ENCODE data around the gene DNAJC1. TPM values are rescaled to one million over a fixed set of nuclear protein-coding genes. Genes with fewer than 3 reads are reported as not detected.
A peak's percentile ranks its signal among the peaks of the same experiment; 100 is the strongest.

DNAJC1 gene
- polyA plus RNA-seq, 4 donors = 20.6 to 30.0 (median 26.4) TPM

- H3K4me1 ChIP-seq (ENCODE audit: control insufficient read depth in 3 of 3, insufficient read depth in 2 of 3, low read depth in 1 of 3, low read length in 2 of 3) = peaks cover 0 to 7% (median 0%) of the 10 kb centered on the region in 3 donors
- no peak overlapping the region for H3K4me3 ChIP-seq (ENCODE audit: low read depth in 1 of 3, low read length in 3 of 3)
- H3K27ac ChIP-seq (ENCODE audit: low read depth in 1 of 3, low read length in 2 of 3) = no peak overlapping the region
- H3K9me3 ChIP-seq (ENCODE audit: control insufficient read depth in 2 of 2, insufficient read depth in 1 of 2, low read depth in 1 of 2, low read length in 1 of 2) = no peaks in the 10 kb centered on the region
- DNase-seq (peak; percentile 23 to 45), FAIRE-seq (no peak)
- no peaks in the 10 kb centered on the region for H3K27me3 ChIP-seq (ENCODE audit: control insufficient read depth in 3 of 3, insufficient read depth in 3 of 3, low read length in 3 of 3)
- 30 to 63% (median 51%) methylated on average over 24 to 26 of the region's 26 CpGs for WGBS, 3 donors
- H3K36me3 ChIP-seq (ENCODE audit: control insufficient read depth in 3 of 3, insufficient read depth in 2 of 3, low read depth in 1 of 3, low read length in 3 of 3) = peaks cover 0 to 25% (median 0%) of the 10 kb centered on the region in 3 donors
These were observed 251.9 kb downstream of the DNAJC1 start for GRCh38 chr10:21751341-21752310.

GRCh38 chr10:21750424-21750823 is 253.1 kb downstream of the DNAJC1 start:
- Histone ChIP-seq H3K9me3 (ENCODE audit: control insufficient read depth in 2 of 2, insufficient read depth in 1 of 2, low read depth in 1 of 2, low read length in 1 of 2) (no peaks in the 10 kb centered on the region), H3K27me3 (ENCODE audit: control insufficient read depth in 3 of 3, insufficient read depth in 3 of 3, low read length in 3 of 3) (no peaks in the 10 kb centered on the region), H3K4me3 (ENCODE audit: low read depth in 1 of 3, low read length in 3 of 3) (no peak overlapping the region), H3K36me3 (ENCODE audit: control insufficient read depth in 3 of 3, insufficient read depth in 2 of 3, low read depth in 1 of 3, low read length in 3 of 3) (peaks cover 0 to 23% (median 0%) of the 10 kb centered on the region in 3 donors), H3K4me1 (ENCODE audit: control insufficient read depth in 3 of 3, insufficient read depth in 2 of 3, low read depth in 1 of 3, low read length in 2 of 3) (peaks cover 0 to 7% (median 0%) of the 10 kb centered on the region in 3 donors), H3K27ac (ENCODE audit: low read depth in 1 of 3, low read length in 2 of 3) (no peak overlapping the region)
- DNase-seq (no peak), FAIRE-seq (no peak)
- WGBS, 3 donors = 93 to 96% (median 94%) methylated on average over 12 of the region's 12 CpGs

GRCh38 chr10:21749788-21750187 is 253.7 kb downstream of the DNAJC1 start:
- H3K27ac ChIP-seq (ENCODE audit: low read depth in 1 of 3, low read length in 2 of 3) = no peak overlapping the region
- H3K27me3 ChIP-seq (ENCODE audit: control insufficient read depth in 3 of 3, insufficient read depth in 3 of 3, low read length in 3 of 3) = no peaks in the 10 kb centered on the region
- H3K4me3 ChIP-seq (ENCODE audit: low read depth in 1 of 3, low read length in 3 of 3) = no peak overlapping the region
- H3K4me1 ChIP-seq (ENCODE audit: control insufficient read depth in 3 of 3, insufficient read depth in 2 of 3, low read depth in 1 of 3, low read length in 2 of 3) = peaks cover 0 to 7% (median 0%) of the 10 kb centered on the region in 3 donors
- H3K9me3 ChIP-seq (ENCODE audit: control insufficient read depth in 2 of 2, insufficient read depth in 1 of 2, low read depth in 1 of 2, low read length in 1 of 2) = no peaks in the 10 kb centered on the region
- H3K36me3 ChIP-seq (ENCODE audit: control insufficient read depth in 3 of 3, insufficient read depth in 2 of 3, low read depth in 1 of 3, low read length in 3 of 3) = peaks cover under 1 to 22% (median under 1%) of the 10 kb centered on the region in 3 donors
- no peak for DNase-seq
- no peak for FAIRE-seq
- 55 to 68% (median 63%) methylated on average over 3 of the region's 3 CpGs for WGBS, 3 donors

GRCh38 chr10:21747809-21748208 is 255.7 kb downstream of the DNAJC1 start:
- FAIRE-seq = no peak
- no peaks in the 10 kb centered on the region for H3K9me3 ChIP-seq (ENCODE audit: control insufficient read depth in 2 of 2, insufficient read depth in 1 of 2, low read depth in 1 of 2, low read length in 1 of 2)

DNA sequence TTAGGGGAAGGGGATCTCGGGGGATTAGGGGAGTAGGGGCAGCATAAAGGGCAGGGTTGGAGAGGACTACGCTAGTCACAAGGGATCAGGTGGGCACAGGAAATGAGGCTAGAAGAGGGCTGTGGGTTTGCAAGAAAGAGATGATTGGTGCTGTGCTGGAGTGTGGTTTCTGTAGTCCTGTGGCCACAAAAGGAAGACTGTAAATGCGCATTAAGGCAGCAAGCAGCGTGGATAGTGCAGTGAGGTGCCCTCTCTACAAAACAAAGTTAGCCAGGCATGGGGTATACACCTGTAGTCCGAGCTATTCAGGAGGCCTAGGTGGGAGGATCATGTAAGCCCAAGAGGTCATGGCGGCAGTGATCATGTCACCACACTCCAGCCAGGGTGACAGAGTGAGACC is 257.4 kb downstream of the DNAJC1 start:
- H3K4me1 ChIP-seq (ENCODE audit: control insufficient read depth in 3 of 3, insufficient read depth in 2 of 3, low read depth in 1 of 3, low read length in 2 of 3) = no peaks in the 10 kb centered on the region
- 80 to 91% (median 83%) methylated on average over 6 of the region's 6 CpGs for WGBS, 3 donors
- DNase-seq (peak in 1 of 2 donors; percentile 45), FAIRE-seq (no peak)
- peaks cover 5 to 17% (median 12%) of the 10 kb centered on the region in 3 donors for H3K36me3 ChIP-seq (ENCODE audit: control insufficient read depth in 3 of 3, insufficient read depth in 2 of 3, low read depth in 1 of 3, low read length in 3 of 3)
- peak overlapping the region in 1 of 3 donors; percentile 45 for H3K27ac ChIP-seq (ENCODE audit: low read depth in 1 of 3, low read length in 2 of 3)
- no peak overlapping the region for H3K4me3 ChIP-seq (ENCODE audit: low read depth in 1 of 3, low read length in 3 of 3)
- H3K27me3 ChIP-seq (ENCODE audit: control insufficient read depth in 3 of 3, insufficient read depth in 3 of 3, low read length in 3 of 3) = no peaks in the 10 kb centered on the region
- no peaks in the 10 kb centered on the region for H3K9me3 ChIP-seq (ENCODE audit: control insufficient read depth in 2 of 2, insufficient read depth in 1 of 2, low read depth in 1 of 2, low read length in 1 of 2)

More at GRCh38 chr10:21747809-21748208, 255.7 kb downstream of the DNAJC1 start:
- Histone ChIP-seq H3K27me3 (ENCODE audit: control insufficient read depth in 3 of 3, insufficient read depth in 3 of 3, low read length in 3 of 3) (no peaks in the 10 kb centered on the region), H3K4me3 (ENCODE audit: low read depth in 1 of 3, low read length in 3 of 3) (no peak overlapping the region), H3K27ac (ENCODE audit: low read depth in 1 of 3, low read length in 2 of 3) (no peak overlapping the region), H3K36me3 (ENCODE audit: control insufficient read depth in 3 of 3, insufficient read depth in 2 of 3, low read depth in 1 of 3, low read length in 3 of 3) (peaks cover 2 to 15% (median 9%) of the 10 kb centered on the region in 3 donors), H3K4me1 (ENCODE audit: control insufficient read depth in 3 of 3, insufficient read depth in 2 of 3, low read depth in 1 of 3, low read length in 2 of 3) (peaks cover 0 to 7% (median 0%) of the 10 kb centered on the region in 3 donors)
- whole genome bisulfite sequencing, 3 donors = 87 to 94% (median 88%) methylated on average over 4 of the region's 4 CpGs
- no peak for DNase-seq

- FAIRE-seq (no peak), DNase-seq (no peak)
- no peaks in the 10 kb centered on the region for H3K27me3 ChIP-seq (ENCODE audit: control insufficient read depth in 3 of 3, insufficient read depth in 3 of 3, low read length in 3 of 3)
- H3K4me3 ChIP-seq (ENCODE audit: low read depth in 1 of 3, low read length in 3 of 3) = no peak overlapping the region
- H3K27ac ChIP-seq (ENCODE audit: low read depth in 1 of 3, low read length in 2 of 3) = no peak overlapping the region
- H3K4me1 ChIP-seq (ENCODE audit: control insufficient read depth in 3 of 3, insufficient read depth in 2 of 3, low read depth in 1 of 3, low read length in 2 of 3) = no peaks in the 10 kb centered on the region
- peaks cover 5 to 17% (median 12%) of the 10 kb centered on the region in 3 donors for H3K36me3 ChIP-seq (ENCODE audit: control insufficient read depth in 3 of 3, insufficient read depth in 2 of 3, low read depth in 1 of 3, low read length in 3 of 3)
- H3K9me3 ChIP-seq (ENCODE audit: control insufficient read depth in 2 of 2, insufficient read depth in 1 of 2, low read depth in 1 of 2, low read length in 1 of 2) = no peaks in the 10 kb centered on the region
- WGBS, 3 donors = 86 to 91% (median 88%) methylated on average over 11 of the region's 11 CpGs
These were observed 259.3 kb downstream of the DNAJC1 start for GRCh38 chr10:21744223-21744622.

DNA sequence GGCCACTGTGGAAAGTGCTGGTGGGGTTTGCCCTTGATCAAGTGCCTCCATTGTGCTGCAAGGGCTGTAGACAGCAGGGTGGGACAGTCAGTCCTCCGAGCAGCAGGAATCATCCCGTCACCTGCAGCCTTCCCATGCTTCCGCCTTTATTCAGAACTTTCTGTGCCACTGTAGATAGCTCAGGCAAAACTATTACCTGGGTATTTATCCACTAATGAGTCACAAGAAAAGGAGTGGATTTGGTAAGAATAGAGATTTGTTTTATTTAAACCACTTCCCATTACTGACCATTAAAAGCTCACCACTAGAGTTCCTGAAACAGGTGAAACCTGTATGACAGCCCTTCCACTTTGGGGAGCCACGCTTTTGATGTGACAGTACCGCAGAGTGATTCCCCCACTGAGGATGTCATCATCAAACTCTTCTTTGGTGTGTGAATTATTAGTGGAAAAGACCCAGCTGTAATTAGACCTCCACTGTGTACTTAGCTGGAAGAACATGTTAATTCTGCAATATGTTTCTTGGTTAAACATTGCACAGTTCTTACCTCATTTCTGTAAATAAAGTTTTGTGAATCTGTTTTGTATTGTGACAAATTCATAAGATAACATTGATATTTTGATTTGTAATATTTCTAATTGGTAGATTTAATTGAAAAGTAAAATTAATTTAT is 260.7 kb downstream of the DNAJC1 start:
- FAIRE-seq = no peak
- WGBS, 3 donors = 94 to 97% (median 96%) methylated on average over 5 of the region's 5 CpGs

DNA sequence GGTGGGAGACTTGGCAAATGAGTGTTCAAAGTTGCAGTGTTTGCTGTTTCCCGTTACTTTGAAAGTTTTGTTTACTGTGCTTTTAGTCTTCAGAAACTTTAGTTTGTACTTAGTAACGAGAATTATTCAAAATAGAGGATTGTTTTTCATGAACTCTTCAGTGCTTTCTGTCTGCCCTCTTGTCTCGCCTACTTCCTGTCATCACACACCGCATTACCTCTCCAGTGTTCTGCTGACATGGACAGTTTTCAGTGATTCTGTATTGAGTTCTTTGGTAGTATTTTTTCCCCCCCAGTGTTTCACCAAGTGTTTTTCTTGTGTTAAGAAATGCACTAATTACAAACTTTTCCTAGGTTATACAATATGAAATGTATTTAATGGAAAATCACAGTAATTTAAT is 262.5 kb downstream of the DNAJC1 start:
- WGBS, 3 donors = 62 to 87% (median 63%) methylated on average over 4 of the region's 4 CpGs
- peak in 1 of 2 donors; percentile 47 for DNase-seq
- no peaks in the 10 kb centered on the region for H3K9me3 ChIP-seq (ENCODE audit: control insufficient read depth in 2 of 2, insufficient read depth in 1 of 2, low read depth in 1 of 2, low read length in 1 of 2)
- no peaks in the 10 kb centered on the region for H3K27me3 ChIP-seq (ENCODE audit: control insufficient read depth in 3 of 3, insufficient read depth in 3 of 3, low read length in 3 of 3)
- no peak overlapping the region for H3K4me3 ChIP-seq (ENCODE audit: low read depth in 1 of 3, low read length in 3 of 3)
- peaks cover 12 to 34% (median 12%) of the 10 kb centered on the region in 3 donors for H3K36me3 ChIP-seq (ENCODE audit: control insufficient read depth in 3 of 3, insufficient read depth in 2 of 3, low read depth in 1 of 3, low read length in 3 of 3)
- H3K27ac ChIP-seq (ENCODE audit: low read depth in 1 of 3, low read length in 2 of 3) = no peak overlapping the region
- H3K4me1 ChIP-seq (ENCODE audit: control insufficient read depth in 3 of 3, insufficient read depth in 2 of 3, low read depth in 1 of 3, low read length in 2 of 3) = no peaks in the 10 kb centered on the region
- no peak for FAIRE-seq

More for the DNA sequence above, 260.7 kb downstream of the DNAJC1 start:
- H3K4me1 ChIP-seq (ENCODE audit: control insufficient read depth in 3 of 3, insufficient read depth in 2 of 3, low read depth in 1 of 3, low read length in 2 of 3) = no peaks in the 10 kb centered on the region
- no peak overlapping the region for H3K27ac ChIP-seq (ENCODE audit: low read depth in 1 of 3, low read length in 2 of 3)
- no peaks in the 10 kb centered on the region for H3K9me3 ChIP-seq (ENCODE audit: control insufficient read depth in 2 of 2, insufficient read depth in 1 of 2, low read depth in 1 of 2, low read length in 1 of 2)
- no peaks in the 10 kb centered on the region for H3K27me3 ChIP-seq (ENCODE audit: control insufficient read depth in 3 of 3, insufficient read depth in 3 of 3, low read length in 3 of 3)
- DNase-seq = no peak
- H3K4me3 ChIP-seq (ENCODE audit: low read depth in 1 of 3, low read length in 3 of 3) = no peak overlapping the region
- peaks cover 10 to 27% (median 12%) of the 10 kb centered on the region in 3 donors for H3K36me3 ChIP-seq (ENCODE audit: control insufficient read depth in 3 of 3, insufficient read depth in 2 of 3, low read depth in 1 of 3, low read length in 3 of 3)

Data from small intestine (tissue), 7 donors.